Endothelial cell of umbilical vein (primary cell): ENCODE results near the gene GALNT4. TPM values are rescaled to one million over a fixed set of nuclear protein-coding genes. Genes with fewer than 3 reads are reported as not detected.
A peak's percentile ranks its signal among the peaks of the same experiment; 100 is the strongest.

Experiments
- BruUV-seq: library from RNA; stranded (reverse); fragments of 400-500 nt; replicated peaks from 2 replicates; lab custom pipeline; 2021; lab: Mats Ljungman, UMichigan
- CTCF ChIA-PET: fragments of 300-600, 350-600 bp; sonication (Branson Sonifier 250); formaldehyde crosslinking; loops from one replicate; lab custom pipeline; 2021; ENCODE audit warnings: antibody characterized with exemption, inconsistent platforms; lab: Charles Lee
- POLR2A ChIA-PET: fragments of 300-600, 350-600 bp; sonication (Branson Sonifier 250); formaldehyde crosslinking; loops from one replicate; lab custom pipeline; 2021; ENCODE audit warnings: antibody characterized with exemption, inconsistent platforms; lab: Charles Lee
- DNase-seq: peaks from one replicate; pipeline ENCODE4 v3.0.0-alpha.2; 2011; ENCODE audit warnings: low read depth, low spot score
- FAIRE-seq: peaks from 2 replicates; lab custom pipeline; 2011; peaks lifted over from hg19 to GRCh38; lab: Jason Lieb, UNC
- H2AFZ ChIP-seq: 2 replicates; pipeline ENCODE4 v1.6.0; 2012; ENCODE audit warnings: low read depth, low read length, control low read depth, inconsistent platforms
- H3K27ac ChIP-seq: 2 replicates; pipeline ENCODE4 v1.5.1; 2011; ENCODE audit warnings: low read depth, mild to moderate bottlenecking, control low read depth, low read length, moderate library complexity; ENCODE audit not compliant: insufficient read depth
- H3K27me3 ChIP-seq, 2 experiments: 2 replicates each; pipeline versions ENCODE4 v1.6.0 to v1.6.1; 2011; ENCODE audit warnings: low read length in 2 of 2, mixed read lengths in 1 of 2; ENCODE audit not compliant: control insufficient read depth in 2 of 2, insufficient read depth in 2 of 2
- H3K36me3 ChIP-seq, 2 experiments: 2 replicates in 1 of 2; 3 replicates in 1 of 2; pipeline ENCODE4 v1.5.1; 2011; ENCODE audit warnings: low read length in 2 of 2, mild to moderate bottlenecking in 1 of 2, moderate library complexity in 1 of 2; ENCODE audit not compliant: control insufficient read depth in 2 of 2, insufficient read depth in 2 of 2; ENCODE audit errors: extremely low read depth in 1 of 2
- H3K4me1 ChIP-seq: 3 replicates; pipeline ENCODE4 v1.5.1; 2011; ENCODE audit warnings: mild to moderate bottlenecking, low read length; ENCODE audit not compliant: control insufficient read depth, insufficient read depth; ENCODE audit errors: extremely low read depth
- H3K4me2 ChIP-seq: 2 replicates; pipeline ENCODE4 v1.6.1; 2011; ENCODE audit warnings: low read length, control low read depth, mixed read lengths; ENCODE audit not compliant: insufficient read depth
- H3K4me3 ChIP-seq, 3 experiments: fragments of 200-600 bp in 1 of 3; sonication (generic), shearing (Covaris generic) in 1 of 3; replicated peaks in 1 of 3; 2 replicates each; pipeline ENCODE4 v1.5.1; 2011 to 2016; ENCODE audit warnings: control low read depth in 3 of 3, low read length in 3 of 3, mild to moderate bottlenecking in 2 of 3, inconsistent platforms in 1 of 3, low read depth in 1 of 3, moderate library complexity in 1 of 3; ENCODE audit not compliant: insufficient read depth in 1 of 3
- H3K79me2 ChIP-seq: 2 replicates; pipeline ENCODE4 v1.6.0; 2012; ENCODE audit warnings: low read length, inconsistent platforms; ENCODE audit not compliant: control insufficient read depth, insufficient read depth
- H3K9ac ChIP-seq: replicated peaks from 2 replicates; pipeline ENCODE3; 2011; ENCODE audit warnings: low read length, control low read depth; ENCODE audit not compliant: insufficient read depth; ENCODE audit errors: extremely low read depth
- H3K9me1 ChIP-seq: replicated peaks from 3 replicates; pipeline ENCODE4 v1.6.0; 2011; ENCODE audit warnings: mild to moderate bottlenecking, low read length; ENCODE audit not compliant: control insufficient read depth, insufficient read depth; ENCODE audit errors: extremely low read depth
- H3K9me3 ChIP-seq: replicated peaks from 2 replicates; pipeline ENCODE4 v1.5.1; 2012; ENCODE audit warnings: low read length, inconsistent platforms; ENCODE audit not compliant: control insufficient read depth, insufficient read depth
- H4K20me1 ChIP-seq: replicated peaks from 2 replicates; pipeline ENCODE3; 2011; ENCODE audit warnings: mild to moderate bottlenecking, low read length; ENCODE audit not compliant: control insufficient read depth, insufficient read depth; ENCODE audit errors: extremely low read depth
- EZH2 ChIP-seq: IDR thresholded peaks from 2 replicates; pipeline ENCODE4 v1.6.1; 2012; ENCODE audit warnings: borderline replicate concordance, low read depth, mild to moderate bottlenecking, moderate library complexity, low read length, inconsistent platforms; ENCODE audit not compliant: severe bottlenecking
- GATA2 ChIP-seq: IDR thresholded peaks from 2 replicates; pipeline ENCODE4 v1.7.0; 2011; ENCODE audit warnings: low read depth, mild to moderate bottlenecking, moderate library complexity, mixed read lengths, low read length; ENCODE audit not compliant: insufficient read length, insufficient read depth
- JUN ChIP-seq: IDR thresholded peaks from 2 replicates; pipeline ENCODE4 v1.6.1; 2011; ENCODE audit warnings: borderline replicate concordance, low read depth; ENCODE audit not compliant: insufficient read length, insufficient read depth
- MYC ChIP-seq: IDR thresholded peaks from one replicate; pipeline ENCODE4 v1.6.1; 2011; ENCODE audit warnings: mild to moderate bottlenecking, low read depth, low read length
- POLR2A ChIP-seq: IDR thresholded peaks from 2 replicates; pipeline ENCODE4 v1.6.1; 2012; ENCODE audit warnings: low read depth, mild to moderate bottlenecking, control low read depth, low read length
- POLR2AphosphoS5 ChIP-seq: IDR thresholded peaks from 2 replicates; pipeline ENCODE4 v1.6.1; 2012; ENCODE audit warnings: low read depth, mild to moderate bottlenecking, control low read depth, low read length, moderate library complexity; ENCODE audit not compliant: insufficient read depth
- dilution Hi-C: fragments of 300-500 bp; cut with MboI; formaldehyde crosslinking; loops from one replicate; pipeline ENCODE4 v1.15.0; 2019; ENCODE audit warnings: low sequenced_read_pairs; ENCODE audit not compliant: extremely low pct_ligation_motif_present
- intact Hi-C: fragments of 100-400 bp; cut with micrococcal nuclease; formaldehyde crosslinking; loops from one replicate; pipeline ENCODE4 v1.10.0; 2022
- polyA plus RNA-seq, 4 experiments: library from polyadenylated mRNA; depleted of rRNA in 3 of 4; stranded (reverse) in 3 of 4; unstranded in 1 of 4; fragments of >200 nt; gene quantifications; 2 replicates each; pipeline versions ENCODE4 v1.2.1 to v1.2.3, GENCODE V29; 2011 to 2012; ENCODE audit warnings: missing spikeins in 1 of 4
- total RNA-seq: library from RNA; stranded (reverse); gene quantifications from 2 replicates; pipeline ENCODE4 v1.2.3, GENCODE V29; 2021
- TF ChIP-seq, protein P1 (sequence below): IDR thresholded peaks from 2 replicates; pipeline ENCODE4 v1.6.1; 2011; ENCODE audit not compliant: insufficient read depth, insufficient read length
- TF ChIP-seq, protein P2 (sequence below), 2 donors: IDR thresholded peaks; 1 replicate in 1 of 2; 2 replicates in 1 of 2; pipeline ENCODE4 v1.5.1; 2011; ENCODE audit warnings: low read length in 2 of 2, mild to moderate bottlenecking in 2 of 2, moderate library complexity in 2 of 2, control low read depth in 1 of 2, inconsistent platforms in 1 of 2, low read depth in 1 of 2; ENCODE audit not compliant: insufficient read depth in 1 of 2; ENCODE audit errors: extremely low read depth in 1 of 2

Gene GALNT4
- total and polyA plus RNA-seq, 2 donors (not counting 3 experiments of a cell fraction or from before 2014, with no cell fraction given), result 2.0 to 9.8 TPM

DNA sequence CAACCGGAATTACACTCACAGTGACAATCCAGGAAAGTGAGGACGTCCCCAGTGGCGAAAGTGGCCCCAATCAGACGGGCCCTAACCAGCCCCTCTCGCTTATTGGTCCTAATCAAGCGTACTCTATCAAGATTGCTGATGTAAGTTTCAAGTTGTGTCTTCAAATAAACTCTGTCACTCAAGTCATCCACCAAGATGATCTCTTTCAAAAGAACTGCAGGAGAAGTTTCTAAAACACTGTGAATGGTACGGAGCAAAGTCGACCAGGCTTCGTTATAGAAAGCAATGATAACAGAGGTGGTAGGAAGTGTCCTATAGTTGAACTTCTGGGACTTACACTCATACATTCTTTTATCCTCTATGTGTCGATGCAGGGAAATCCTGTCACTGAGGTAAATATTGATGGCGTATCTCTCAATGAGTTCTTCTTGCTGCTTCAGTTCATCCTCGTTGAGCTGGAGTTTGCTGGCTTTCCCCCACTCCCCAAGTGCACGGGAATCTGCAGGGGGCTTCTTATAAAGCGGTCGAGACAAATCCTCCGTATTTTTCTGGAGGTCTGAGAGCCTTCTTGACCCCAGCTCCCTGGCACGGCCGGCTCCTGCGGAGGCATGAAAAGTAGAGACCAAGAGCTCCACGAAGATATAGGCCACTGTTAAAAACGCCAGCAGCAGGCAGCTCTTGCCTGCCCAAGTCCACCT, 604 bp downstream of the GALNT4 start:
- Histone ChIP-seq H3K9me3 (no peaks in the 10 kb centered on the region), H4K20me1 (no peaks in the 10 kb centered on the region), H3K4me3 (peak overlapping the region; percentile 16 to 92 (median 59)), H3K9ac (peak overlapping the region; percentile 91), H3K79me2 (peaks cover 42% of the 10 kb centered on the region), H3K4me2 (peak overlapping the region; percentile 98), H3K27me3 (no peaks in the 10 kb centered on the region), H3K36me3 (no peaks in the 10 kb centered on the region), H3K4me1 (peaks cover 32% of the 10 kb centered on the region), H2AFZ (peak overlapping the region; percentile 56), H3K9me1 (no peaks in the 10 kb centered on the region), H3K27ac (peak overlapping the region; percentile 35)
- TSS peak; percentile 18 for BruUV-seq
- no peak for FAIRE-seq
- TF ChIP-seq POLR2A (no peak), MYC (no peak), GATA2 (no peak), POLR2AphosphoS5 (no peak), JUN (no peak), EZH2 (no peak)
- TF ChIP-seq, protein P1, sequence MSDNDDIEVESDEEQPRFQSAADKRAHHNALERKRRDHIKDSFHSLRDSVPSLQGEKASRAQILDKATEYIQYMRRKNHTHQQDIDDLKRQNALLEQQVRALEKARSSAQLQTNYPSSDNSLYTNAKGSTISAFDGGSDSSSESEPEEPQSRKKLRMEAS, result no peak
- TF ChIP-seq, protein P2, sequence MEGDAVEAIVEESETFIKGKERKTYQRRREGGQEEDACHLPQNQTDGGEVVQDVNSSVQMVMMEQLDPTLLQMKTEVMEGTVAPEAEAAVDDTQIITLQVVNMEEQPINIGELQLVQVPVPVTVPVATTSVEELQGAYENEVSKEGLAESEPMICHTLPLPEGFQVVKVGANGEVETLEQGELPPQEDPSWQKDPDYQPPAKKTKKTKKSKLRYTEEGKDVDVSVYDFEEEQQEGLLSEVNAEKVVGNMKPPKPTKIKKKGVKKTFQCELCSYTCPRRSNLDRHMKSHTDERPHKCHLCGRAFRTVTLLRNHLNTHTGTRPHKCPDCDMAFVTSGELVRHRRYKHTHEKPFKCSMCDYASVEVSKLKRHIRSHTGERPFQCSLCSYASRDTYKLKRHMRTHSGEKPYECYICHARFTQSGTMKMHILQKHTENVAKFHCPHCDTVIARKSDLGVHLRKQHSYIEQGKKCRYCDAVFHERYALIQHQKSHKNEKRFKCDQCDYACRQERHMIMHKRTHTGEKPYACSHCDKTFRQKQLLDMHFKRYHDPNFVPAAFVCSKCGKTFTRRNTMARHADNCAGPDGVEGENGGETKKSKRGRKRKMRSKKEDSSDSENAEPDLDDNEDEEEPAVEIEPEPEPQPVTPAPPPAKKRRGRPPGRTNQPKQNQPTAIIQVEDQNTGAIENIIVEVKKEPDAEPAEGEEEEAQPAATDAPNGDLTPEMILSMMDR (IDR thresholded peaks at IDR 0.05; ENCODE audit: extremely low read depth in 1 of 2, insufficient read depth in 1 of 2, low read depth in 1 of 2, low read length in 2 of 2), result no peak
- dilution Hi-C loops (no loop called here), intact Hi-C loops (loop anchor here (1.0 to 10.0 kb wide), 7 partner anchors 54 to 949 kb away; partner anchors contain the start of gene DUSP6)
- CTCF ChIA-PET, result interaction anchor here (0.7 to 11.9 kb wide), 14 partner anchors 11 to 509 kb away, joined by 3 to 171 read pairs (median 6); partner anchors contain the start of gene DUSP6
- POLR2A ChIA-PET, result interaction anchor here (0.8 to 1.0 kb wide), 2 partner anchors 62 to 504 kb away, joined by 3 to 5 read pairs; no protein-coding TSS in a partner anchor
- no peak for DNase-seq
